ENCODE data around the gene EBP. TPM values are rescaled to one million over a fixed set of nuclear protein-coding genes. Genes with fewer than 3 reads are reported as not detected.
A peak's percentile ranks its signal among the peaks of the same experiment; 100 is the strongest.

EBP gene
- total and polyA plus RNA-seq, 9 of the 15 experiments (the other 6 are each of a cell fraction or from before 2014, with no cell fraction given) = 228 to 987 (median 274) TPM

DNA sequence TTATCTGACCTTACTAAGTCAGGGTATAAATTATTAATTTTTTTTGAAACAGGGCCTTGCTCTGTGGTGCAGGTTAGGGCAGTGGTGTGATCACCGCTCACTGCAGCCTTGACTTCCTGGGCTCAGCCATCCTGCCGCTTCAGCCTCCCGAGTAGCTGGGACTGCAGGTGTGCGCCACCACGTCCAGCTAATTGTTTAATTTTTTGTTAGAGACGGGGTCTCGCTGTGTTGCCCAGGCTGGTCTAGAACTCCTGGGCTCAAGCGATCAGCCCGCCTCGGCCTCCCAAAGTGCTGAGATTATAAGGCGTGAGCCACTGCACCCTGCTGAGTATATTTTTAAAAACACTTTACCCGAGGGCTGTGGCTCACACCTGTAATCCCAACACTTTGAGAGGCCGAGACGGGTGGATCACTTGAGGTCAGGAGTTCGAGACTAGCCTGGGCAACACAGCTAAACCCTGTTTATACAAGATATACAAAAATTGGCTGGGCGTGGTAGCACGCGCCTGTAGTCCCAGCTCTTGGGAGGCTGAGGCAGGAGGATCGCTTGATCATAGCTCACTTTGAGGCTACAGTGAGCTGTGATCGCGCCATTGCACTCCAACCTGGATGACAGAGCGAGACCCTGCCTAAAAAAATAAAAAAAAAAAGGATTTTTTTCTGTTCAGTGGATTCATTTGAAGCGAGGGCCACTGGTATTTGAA is 17.2 kb downstream of the EBP start (continued):
- TF ChIP-seq ETS2 (tag; IDR thresholded peaks at IDR 0.05; ENCODE audit: borderline replicate concordance, poor library complexity, severe bottlenecking) = no peak
- no peak for TF ChIP-seq SNIP1 (IDR thresholded peaks at IDR 0.05; ENCODE audit: low read depth)
- TF ChIP-seq HNRNPUL1 (IDR thresholded peaks at IDR 0.05; ENCODE audit: low read length) = no peak
- TF ChIP-seq SLC30A9 (CRISPR knock-in tag; IDR thresholded peaks at IDR 0.05) = no peak
- no peak for TF ChIP-seq NCOA4 (IDR thresholded peaks at IDR 0.05; ENCODE audit: partially characterized antibody)
- no peak for TF ChIP-seq TCF3 (CRISPR knock-in tag; IDR thresholded peaks at IDR 0.05)
- 0 out of 4 replicates have a peak, but pooled peaks of 1 of the 2 experiments have one; percentile 27 for TF ChIP-seq KDM1A (IDR thresholded peaks at IDR 0.05)
- TF ChIP-seq CBX3 (IDR thresholded peaks at IDR 0.05; ENCODE audit: borderline replicate concordance in 1 of 2, low read length in 2 of 2) = no peak
- TF ChIP-seq ZBTB1 (CRISPR knock-in tag; IDR thresholded peaks at IDR 0.05; ENCODE audit: borderline replicate concordance, low read depth) = no peak
- TF ChIP-seq, protein P1, sequence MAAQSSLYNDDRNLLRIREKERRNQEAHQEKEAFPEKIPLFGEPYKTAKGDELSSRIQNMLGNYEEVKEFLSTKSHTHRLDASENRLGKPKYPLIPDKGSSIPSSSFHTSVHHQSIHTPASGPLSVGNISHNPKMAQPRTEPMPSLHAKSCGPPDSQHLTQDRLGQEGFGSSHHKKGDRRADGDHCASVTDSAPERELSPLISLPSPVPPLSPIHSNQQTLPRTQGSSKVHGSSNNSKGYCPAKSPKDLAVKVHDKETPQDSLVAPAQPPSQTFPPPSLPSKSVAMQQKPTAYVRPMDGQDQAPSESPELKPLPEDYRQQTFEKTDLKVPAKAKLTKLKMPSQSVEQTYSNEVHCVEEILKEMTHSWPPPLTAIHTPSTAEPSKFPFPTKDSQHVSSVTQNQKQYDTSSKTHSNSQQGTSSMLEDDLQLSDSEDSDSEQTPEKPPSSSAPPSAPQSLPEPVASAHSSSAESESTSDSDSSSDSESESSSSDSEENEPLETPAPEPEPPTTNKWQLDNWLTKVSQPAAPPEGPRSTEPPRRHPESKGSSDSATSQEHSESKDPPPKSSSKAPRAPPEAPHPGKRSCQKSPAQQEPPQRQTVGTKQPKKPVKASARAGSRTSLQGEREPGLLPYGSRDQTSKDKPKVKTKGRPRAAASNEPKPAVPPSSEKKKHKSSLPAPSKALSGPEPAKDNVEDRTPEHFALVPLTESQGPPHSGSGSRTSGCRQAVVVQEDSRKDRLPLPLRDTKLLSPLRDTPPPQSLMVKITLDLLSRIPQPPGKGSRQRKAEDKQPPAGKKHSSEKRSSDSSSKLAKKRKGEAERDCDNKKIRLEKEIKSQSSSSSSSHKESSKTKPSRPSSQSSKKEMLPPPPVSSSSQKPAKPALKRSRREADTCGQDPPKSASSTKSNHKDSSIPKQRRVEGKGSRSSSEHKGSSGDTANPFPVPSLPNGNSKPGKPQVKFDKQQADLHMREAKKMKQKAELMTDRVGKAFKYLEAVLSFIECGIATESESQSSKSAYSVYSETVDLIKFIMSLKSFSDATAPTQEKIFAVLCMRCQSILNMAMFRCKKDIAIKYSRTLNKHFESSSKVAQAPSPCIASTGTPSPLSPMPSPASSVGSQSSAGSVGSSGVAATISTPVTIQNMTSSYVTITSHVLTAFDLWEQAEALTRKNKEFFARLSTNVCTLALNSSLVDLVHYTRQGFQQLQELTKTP (IDR thresholded peaks at IDR 0.05; ENCODE audit: low read depth in 1 of 2, partially characterized antibody in 2 of 2) = no peak
- TF ChIP-seq, protein P2, sequence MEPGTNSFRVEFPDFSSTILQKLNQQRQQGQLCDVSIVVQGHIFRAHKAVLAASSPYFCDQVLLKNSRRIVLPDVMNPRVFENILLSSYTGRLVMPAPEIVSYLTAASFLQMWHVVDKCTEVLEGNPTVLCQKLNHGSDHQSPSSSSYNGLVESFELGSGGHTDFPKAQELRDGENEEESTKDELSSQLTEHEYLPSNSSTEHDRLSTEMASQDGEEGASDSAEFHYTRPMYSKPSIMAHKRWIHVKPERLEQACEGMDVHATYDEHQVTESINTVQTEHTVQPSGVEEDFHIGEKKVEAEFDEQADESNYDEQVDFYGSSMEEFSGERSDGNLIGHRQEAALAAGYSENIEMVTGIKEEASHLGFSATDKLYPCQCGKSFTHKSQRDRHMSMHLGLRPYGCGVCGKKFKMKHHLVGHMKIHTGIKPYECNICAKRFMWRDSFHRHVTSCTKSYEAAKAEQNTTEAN (CRISPR knock-in tag; IDR thresholded peaks at IDR 0.05) = no peak
- TF ChIP-seq ZNF263 (CRISPR knock-in tag; IDR thresholded peaks at IDR 0.05; ENCODE audit: borderline replicate concordance) = no peak
- TF ChIP-seq, protein P3, sequence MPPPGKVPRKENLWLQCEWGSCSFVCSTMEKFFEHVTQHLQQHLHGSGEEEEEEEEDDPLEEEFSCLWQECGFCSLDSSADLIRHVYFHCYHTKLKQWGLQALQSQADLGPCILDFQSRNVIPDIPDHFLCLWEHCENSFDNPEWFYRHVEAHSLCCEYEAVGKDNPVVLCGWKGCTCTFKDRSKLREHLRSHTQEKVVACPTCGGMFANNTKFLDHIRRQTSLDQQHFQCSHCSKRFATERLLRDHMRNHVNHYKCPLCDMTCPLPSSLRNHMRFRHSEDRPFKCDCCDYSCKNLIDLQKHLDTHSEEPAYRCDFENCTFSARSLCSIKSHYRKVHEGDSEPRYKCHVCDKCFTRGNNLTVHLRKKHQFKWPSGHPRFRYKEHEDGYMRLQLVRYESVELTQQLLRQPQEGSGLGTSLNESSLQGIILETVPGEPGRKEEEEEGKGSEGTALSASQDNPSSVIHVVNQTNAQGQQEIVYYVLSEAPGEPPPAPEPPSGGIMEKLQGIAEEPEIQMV (tag; conservative IDR thresholded peaks at IDR 0.05; ENCODE audit: low read depth) = no peak
- TF ChIP-seq, protein P4, sequence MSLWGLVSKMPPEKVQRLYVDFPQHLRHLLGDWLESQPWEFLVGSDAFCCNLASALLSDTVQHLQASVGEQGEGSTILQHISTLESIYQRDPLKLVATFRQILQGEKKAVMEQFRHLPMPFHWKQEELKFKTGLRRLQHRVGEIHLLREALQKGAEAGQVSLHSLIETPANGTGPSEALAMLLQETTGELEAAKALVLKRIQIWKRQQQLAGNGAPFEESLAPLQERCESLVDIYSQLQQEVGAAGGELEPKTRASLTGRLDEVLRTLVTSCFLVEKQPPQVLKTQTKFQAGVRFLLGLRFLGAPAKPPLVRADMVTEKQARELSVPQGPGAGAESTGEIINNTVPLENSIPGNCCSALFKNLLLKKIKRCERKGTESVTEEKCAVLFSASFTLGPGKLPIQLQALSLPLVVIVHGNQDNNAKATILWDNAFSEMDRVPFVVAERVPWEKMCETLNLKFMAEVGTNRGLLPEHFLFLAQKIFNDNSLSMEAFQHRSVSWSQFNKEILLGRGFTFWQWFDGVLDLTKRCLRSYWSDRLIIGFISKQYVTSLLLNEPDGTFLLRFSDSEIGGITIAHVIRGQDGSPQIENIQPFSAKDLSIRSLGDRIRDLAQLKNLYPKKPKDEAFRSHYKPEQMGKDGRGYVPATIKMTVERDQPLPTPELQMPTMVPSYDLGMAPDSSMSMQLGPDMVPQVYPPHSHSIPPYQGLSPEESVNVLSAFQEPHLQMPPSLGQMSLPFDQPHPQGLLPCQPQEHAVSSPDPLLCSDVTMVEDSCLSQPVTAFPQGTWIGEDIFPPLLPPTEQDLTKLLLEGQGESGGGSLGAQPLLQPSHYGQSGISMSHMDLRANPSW (CRISPR knock-in tag; IDR thresholded peaks at IDR 0.05) = no peak
- no peak for TF ChIP-seq PTBP1 (IDR thresholded peaks at IDR 0.05; ENCODE audit: low read depth, low read length)
- no peak for TF ChIP-seq POLR2H (tag; IDR thresholded peaks at IDR 0.05; ENCODE audit: low read depth)
- no peak for TF ChIP-seq SREBF2 (CRISPR knock-in tag; IDR thresholded peaks at IDR 0.05)
